NCI-H526 (cell line): ENCODE data around the gene IL37.

Experiments used
- DNase-seq, 2 experiments: peaks; one replicate each; lab custom pipeline; 2025; lab: John Stamatoyannopoulos, UW

The IL37 gene

GRCh38 chr2:112960230-112960825 is 49.4 kb downstream of the IL37 start:
- DNase-seq, result no peak

- no peak for DNase-seq
These were observed 51.6 kb downstream of the IL37 start for GRCh38 chr2:112962308-112963175.

- no peak for DNase-seq
These were observed 56.1 kb downstream of the IL37 start for GRCh38 chr2:112967023-112967422.
